Mesendoderm (in vitro differentiated cells): ENCODE measurements around the gene PRPS1L1.

Experiments used
- DNase-seq: peaks from one replicate; pipeline ENCODE4 v3.0.0; 2013
- H2AK5ac ChIP-seq: 2 replicates; pipeline ENCODE4 v1.6.1; 2013; ENCODE audit warnings: low read length, inconsistent platforms
- H2BK120ac ChIP-seq: 2 replicates; pipeline ENCODE4 v1.6.1; 2013; ENCODE audit warnings: low read depth, mild to moderate bottlenecking, low read length, moderate library complexity, mixed read lengths
- H2BK15ac ChIP-seq: replicated peaks from 2 replicates; pipeline ENCODE4 v1.6.1; 2013; ENCODE audit warnings: low read depth, mild to moderate bottlenecking, moderate library complexity
- H2BK5ac ChIP-seq: 2 replicates; pipeline ENCODE4 v1.6.1; 2013; ENCODE audit warnings: low read length, inconsistent platforms
- H3K18ac ChIP-seq: 2 replicates; pipeline ENCODE4 v1.6.1; 2013; ENCODE audit warnings: mild to moderate bottlenecking, low read length, mixed read lengths
- H3K23ac ChIP-seq: one replicate; pipeline ENCODE4 v1.6.1; 2013; ENCODE audit warnings: low read length
- H3K27ac ChIP-seq: 2 replicates; pipeline ENCODE4 v1.5.1; 2013; ENCODE audit warnings: low read depth, mild to moderate bottlenecking, inconsistent platforms, low read length, moderate library complexity
- H3K27me3 ChIP-seq: 2 replicates; pipeline ENCODE4 v1.6.1; 2013; ENCODE audit warnings: low read length, control low read depth, mild to moderate bottlenecking, inconsistent platforms; ENCODE audit not compliant: insufficient read depth, poor library complexity
- H3K36me3 ChIP-seq: 2 replicates; pipeline ENCODE4 v1.6.1; 2013; ENCODE audit warnings: low read length, inconsistent platforms; ENCODE audit not compliant: control insufficient read depth, insufficient read depth
- H3K4ac ChIP-seq: one replicate; pipeline ENCODE4 v1.6.1; 2013; ENCODE audit warnings: low read depth, mild to moderate bottlenecking, low read length, moderate library complexity
- H3K4me1 ChIP-seq: 2 replicates; pipeline ENCODE4 v1.6.1; 2013; ENCODE audit warnings: low read depth, low read length, inconsistent platforms; ENCODE audit not compliant: control insufficient read depth
- H3K4me2 ChIP-seq: 2 replicates; pipeline ENCODE4 v1.6.1; 2013; ENCODE audit warnings: low read length
- H3K4me3 ChIP-seq: 2 replicates; pipeline ENCODE4 v1.5.1; 2013; ENCODE audit warnings: mild to moderate bottlenecking, low read length
- H3K56ac ChIP-seq: one replicate; pipeline ENCODE4 v1.6.1; 2013; ENCODE audit warnings: low read length
- H3K79me1 ChIP-seq: 2 replicates; pipeline ENCODE4 v1.6.1; 2013; ENCODE audit warnings: low read length, inconsistent platforms
- H3K79me2 ChIP-seq: 2 replicates; pipeline ENCODE4 v1.6.1; 2013; ENCODE audit warnings: mild to moderate bottlenecking, low read length; ENCODE audit not compliant: control insufficient read depth, insufficient read depth
- H3K9ac ChIP-seq: 2 replicates; pipeline ENCODE4 v1.6.1; 2013; ENCODE audit warnings: low read length, inconsistent platforms
- H4K5ac ChIP-seq: one replicate; pipeline ENCODE4 v1.6.1; 2013; ENCODE audit warnings: low read length
- H4K8ac ChIP-seq: one replicate; pipeline ENCODE4 v1.6.1; 2013; ENCODE audit warnings: low read depth, mild to moderate bottlenecking, control low read depth, low read length, moderate library complexity
- WGBS: extraction: QIAGEN DNeasy Blood & Tissue Kit; methylation state at CpG from one replicate; pipeline ENCODE4 v1.1.7; 2013; ENCODE audit warnings: low lambda C conversion rate, missing lambda C conversion rate; ENCODE audit not compliant: insufficient coverage; ENCODE audit errors: extremely low coverage; 5-methylcytosine and 5-hydroxymethylcytosine counted together

Gene PRPS1L1

DNA sequence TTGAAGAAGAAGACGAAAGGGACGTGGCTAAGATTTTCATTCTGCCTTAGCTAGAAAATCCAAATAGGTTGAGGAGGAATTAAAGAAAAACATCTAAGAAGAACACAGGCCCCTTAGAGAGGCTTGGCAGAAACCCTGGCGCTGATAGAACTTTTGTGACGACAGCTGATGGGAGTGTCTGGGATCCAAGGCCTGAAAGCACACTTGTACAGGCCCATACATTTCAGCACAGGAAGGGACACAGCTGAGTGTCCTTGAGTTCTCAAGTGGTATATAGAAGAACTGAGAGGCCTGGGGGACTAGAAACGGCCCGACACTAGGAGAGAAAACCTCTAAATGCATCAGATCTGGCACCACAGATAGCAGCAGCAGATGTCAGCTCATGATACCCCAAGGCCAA is 39.5 kb downstream of the PRPS1L1 start:
- Histone ChIP-seq H3K4me3 (no peak overlapping the region), H4K8ac (no peak overlapping the region), H3K36me3 (no peaks in the 10 kb centered on the region), H3K56ac (no peak overlapping the region), H2BK5ac (no peak overlapping the region), H3K4me2 (no peak overlapping the region), H3K23ac (no peak overlapping the region), H3K4me1 (no peaks in the 10 kb centered on the region), H4K5ac (no peak overlapping the region), H3K79me1 (no peaks in the 10 kb centered on the region), H3K27ac (no peak overlapping the region), H3K9ac (no peak overlapping the region), H3K27me3 (no peaks in the 10 kb centered on the region), H2BK120ac (no peak overlapping the region), H3K18ac (no peak overlapping the region), H2BK15ac (no peak overlapping the region), H2AK5ac (no peak overlapping the region), H3K4ac (no peak overlapping the region), H3K79me2 (no peaks in the 10 kb centered on the region)
- DNase-seq: no peak
- no CpG with 5 or more reads among the region's 6 CpGs for WGBS

DNA sequence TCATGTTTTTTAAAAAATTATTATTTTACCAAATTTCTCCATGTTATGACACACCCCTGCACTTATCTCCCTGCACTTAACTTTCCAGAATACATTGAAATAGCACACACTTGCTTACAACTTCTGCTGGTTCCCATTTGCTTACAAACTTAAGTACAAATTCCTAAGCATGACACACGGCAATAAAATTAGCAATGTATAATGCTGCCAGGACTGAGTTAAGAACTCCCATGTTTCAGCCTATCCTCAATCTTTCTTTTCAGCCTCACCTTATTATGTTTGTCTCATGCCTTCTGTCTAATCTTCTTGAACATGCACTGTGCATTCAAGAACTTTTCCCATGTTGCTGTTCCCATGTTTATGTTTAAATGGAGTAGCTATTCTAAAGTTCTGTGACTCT is 40.8 kb downstream of the PRPS1L1 start:
- H3K79me1 ChIP-seq: no peaks in the 10 kb centered on the region
- no peak overlapping the region for H4K8ac ChIP-seq
- no peak overlapping the region for H2AK5ac ChIP-seq
- H2BK120ac ChIP-seq: no peak overlapping the region
- H3K27me3 ChIP-seq: no peaks in the 10 kb centered on the region
- H2BK5ac ChIP-seq: no peak overlapping the region
- no peak overlapping the region for H3K4me3 ChIP-seq
- H3K4ac ChIP-seq: no peak overlapping the region
- no peaks in the 10 kb centered on the region for H3K79me2 ChIP-seq
- H3K23ac ChIP-seq: no peak overlapping the region
- no peak overlapping the region for H3K27ac ChIP-seq
- H3K56ac ChIP-seq: no peak overlapping the region
- no peak overlapping the region for H2BK15ac ChIP-seq
- H3K4me2 ChIP-seq: no peak overlapping the region
- DNase-seq: no peak
- no peaks in the 10 kb centered on the region for H3K4me1 ChIP-seq
- no peak overlapping the region for H4K5ac ChIP-seq
- H3K18ac ChIP-seq: no peak overlapping the region
- no peaks in the 10 kb centered on the region for H3K36me3 ChIP-seq
- H3K9ac ChIP-seq: no peak overlapping the region
- no CpG with 5 or more reads among the region's 1 CpG for WGBS

GRCh38 chr7:17985473-17986239 is 42.0 kb downstream of the PRPS1L1 start:
- Histone ChIP-seq H3K4me1 (no peaks in the 10 kb centered on the region), H4K8ac (no peak overlapping the region), H3K79me2 (no peaks in the 10 kb centered on the region), H3K4me2 (no peak overlapping the region), H2BK15ac (no peak overlapping the region), H3K27me3 (no peaks in the 10 kb centered on the region), H3K4ac (no peak overlapping the region), H3K9ac (no peak overlapping the region), H3K79me1 (no peaks in the 10 kb centered on the region), H2BK120ac (no peak overlapping the region), H3K36me3 (no peaks in the 10 kb centered on the region), H3K27ac (no peak overlapping the region), H3K4me3 (no peak overlapping the region), H2AK5ac (no peak overlapping the region), H4K5ac (no peak overlapping the region), H3K18ac (no peak overlapping the region), H3K23ac (no peak overlapping the region), H3K56ac (no peak overlapping the region), H2BK5ac (no peak overlapping the region)
- DNase-seq: no peak
- no CpG with 5 or more reads among the region's 6 CpGs for WGBS

- no peaks in the 10 kb centered on the region for H3K27me3 ChIP-seq
- H3K56ac ChIP-seq: no peak overlapping the region
- no peak overlapping the region for H2AK5ac ChIP-seq
- no peak overlapping the region for H3K18ac ChIP-seq
- no peaks in the 10 kb centered on the region for H3K79me2 ChIP-seq
- H3K9ac ChIP-seq: no peak overlapping the region
- H4K5ac ChIP-seq: no peak overlapping the region
- H3K36me3 ChIP-seq: no peaks in the 10 kb centered on the region
- no peak overlapping the region for H4K8ac ChIP-seq
- H3K27ac ChIP-seq: no peak overlapping the region
- no peak overlapping the region for H3K23ac ChIP-seq
- no peak overlapping the region for H2BK15ac ChIP-seq
- H3K4me1 ChIP-seq: no peaks in the 10 kb centered on the region
- no peak overlapping the region for H3K4me2 ChIP-seq
- no peak overlapping the region for H2BK120ac ChIP-seq
- H3K4me3 ChIP-seq: no peak overlapping the region
- H3K4ac ChIP-seq: no peak overlapping the region
- DNase-seq: no peak
- H3K79me1 ChIP-seq: no peaks in the 10 kb centered on the region
- WGBS: no CpG with 5 or more reads among the region's 1 CpG
- H2BK5ac ChIP-seq: no peak overlapping the region
These were observed 43.4 kb downstream of the PRPS1L1 start for GRCh38 chr7:17984288-17984687.

DNA sequence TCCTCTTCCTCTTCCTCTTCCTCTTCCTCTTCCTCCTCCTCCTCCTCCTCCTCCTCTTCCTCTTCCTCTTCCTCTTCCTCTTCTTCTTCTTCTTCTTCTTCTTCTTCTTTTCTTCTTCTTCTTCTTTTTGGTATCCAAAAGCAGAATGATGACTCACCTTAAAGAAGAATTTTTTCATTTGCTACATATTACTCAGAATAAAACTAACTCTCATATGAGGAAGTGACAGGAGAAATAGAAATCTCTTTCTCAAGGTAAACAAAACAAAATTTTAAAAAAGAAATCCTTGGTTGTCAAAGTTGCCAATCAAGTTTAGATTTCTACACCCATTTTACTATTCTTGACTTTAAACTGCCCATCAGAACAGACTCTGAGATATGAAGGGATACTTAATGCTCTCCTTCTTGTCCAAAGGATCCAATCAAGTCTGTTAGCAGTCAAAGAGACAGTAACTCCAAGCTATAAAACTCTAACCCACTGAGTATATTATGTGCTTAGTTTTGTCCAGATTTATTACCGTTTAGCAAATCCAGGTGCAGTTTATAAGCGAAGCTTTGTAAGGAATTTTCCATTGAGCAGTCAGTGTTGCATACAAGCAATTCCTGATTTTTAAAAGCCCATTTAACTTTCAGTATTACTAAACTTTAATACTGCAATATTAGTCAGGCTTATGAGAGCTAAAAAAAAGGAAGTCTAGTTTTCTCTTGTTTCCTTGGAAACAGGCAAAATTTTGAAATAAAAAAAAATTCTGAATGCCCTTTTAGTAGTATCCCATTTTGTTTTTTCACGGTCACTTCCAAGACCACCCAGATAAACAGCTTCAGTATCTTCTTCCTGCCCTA is 44.2 kb downstream of the PRPS1L1 start:
- no peak overlapping the region for H3K56ac ChIP-seq
- H3K27me3 ChIP-seq: no peaks in the 10 kb centered on the region
- no peak overlapping the region for H4K5ac ChIP-seq
- DNase-seq: no peak
- no peaks in the 10 kb centered on the region for H3K79me2 ChIP-seq
- H3K18ac ChIP-seq: no peak overlapping the region
- no peaks in the 10 kb centered on the region for H3K79me1 ChIP-seq
- H3K4ac ChIP-seq: no peak overlapping the region
- no peak overlapping the region for H3K4me2 ChIP-seq
- H3K9ac ChIP-seq: no peak overlapping the region
- no peak overlapping the region for H2BK5ac ChIP-seq
- H2BK120ac ChIP-seq: no peak overlapping the region
- no peak overlapping the region for H2BK15ac ChIP-seq
- no peaks in the 10 kb centered on the region for H3K4me1 ChIP-seq
- H4K8ac ChIP-seq: no peak overlapping the region
- H3K27ac ChIP-seq: no peak overlapping the region
- no peak overlapping the region for H3K23ac ChIP-seq
- H3K36me3 ChIP-seq: no peaks in the 10 kb centered on the region
- no CpG with 5 or more reads among the region's 3 CpGs for WGBS
- H3K4me3 ChIP-seq: no peak overlapping the region
- H2AK5ac ChIP-seq: no peak overlapping the region
